A673 (cell line): ENCODE results near the gene MAPK8IP3. TPM values are rescaled to one million over a fixed set of nuclear protein-coding genes. Genes with fewer than 3 reads are reported as not detected.
"Not testable (repeated sequence)": the region's sequence is repeated elsewhere in the genome, so short reads cannot be mapped to it uniquely, and the experiment has no call there.

Source experiments
- BruUV-seq: library from RNA; stranded (reverse); fragments of 400-500 nt; replicated peaks from 2 replicates; lab custom pipeline; 2021; lab: Mats Ljungman, UMichigan
- CTCF ChIA-PET: fragments of 300-600 bp; sonication (Branson Sonifier 250); formaldehyde crosslinking; loops from one replicate; lab custom pipeline; 2022; ENCODE audit warnings: antibody characterized with exemption; lab: Charles Lee
- POLR2A ChIA-PET: fragments of 300-600 bp; sonication (Branson Sonifier 250); formaldehyde crosslinking; loops from one replicate; lab custom pipeline; 2022; ENCODE audit warnings: antibody characterized with exemption; ENCODE audit not compliant: low non-redundant PET; lab: Charles Lee
- DNase-seq: peaks from one replicate; pipeline ENCODE4 v3.0.0-alpha.2; 2015; ENCODE audit warnings: low spot score
- H3K27ac ChIP-seq: fragments of 200-600 bp; sonication (generic); 2 replicates; pipeline ENCODE4 v1.5.1; 2016; ENCODE audit warnings: mixed run types, low read depth, mild to moderate bottlenecking, mixed read lengths, antibody characterized with exemption, low read length; ENCODE audit not compliant: poor library complexity, severe bottlenecking
- H3K27me3 ChIP-seq: fragments of 200-600 bp; sonication (generic); replicated peaks from 2 replicates; pipeline ENCODE4 v1.6.1; 2017; ENCODE audit warnings: mixed run types, low read depth, mild to moderate bottlenecking, mixed read lengths, antibody characterized with exemption, low read length; ENCODE audit not compliant: insufficient read depth, poor library complexity
- H3K36me3 ChIP-seq: fragments of 200-600 bp; sonication (generic); 2 replicates; pipeline ENCODE4 v1.6.1; 2016; ENCODE audit warnings: mixed run types, mild to moderate bottlenecking, mixed read lengths, antibody characterized with exemption, low read length; ENCODE audit not compliant: insufficient read depth, poor library complexity, severe bottlenecking
- H3K4me1 ChIP-seq: fragments of 200-600 bp; sonication (generic); 2 replicates; pipeline ENCODE4 v1.6.1; 2017; ENCODE audit warnings: mixed run types, mild to moderate bottlenecking, mixed read lengths, antibody characterized with exemption, low read length; ENCODE audit not compliant: insufficient read depth, poor library complexity, severe bottlenecking
- H3K4me3 ChIP-seq: fragments of 200-600 bp; sonication (generic); 2 replicates; pipeline ENCODE4 v1.5.1; 2016; ENCODE audit warnings: low read depth, mixed run types, mild to moderate bottlenecking, mixed read lengths, low read length; ENCODE audit not compliant: poor library complexity, severe bottlenecking
- H3K9me3 ChIP-seq: fragments of 200-600 bp; sonication (generic); 2 replicates; pipeline ENCODE4 v1.6.1; 2016; ENCODE audit warnings: mixed run types, low read depth, mild to moderate bottlenecking, mixed read lengths, antibody characterized with exemption, low read length; ENCODE audit not compliant: poor library complexity, severe bottlenecking
- CTCF ChIP-seq: fragments of 300-800, 200-600 bp; sonication (generic); conservative IDR thresholded peaks from 2 replicates; pipeline ENCODE4 v1.5.1; 2017; ENCODE audit warnings: low read depth, mild to moderate bottlenecking, antibody characterized with exemption, low read length, moderate library complexity, mixed read lengths
- EZH2 ChIP-seq: fragments of 200-600 bp; sonication (generic); IDR thresholded peaks from 2 replicates; pipeline ENCODE4 v1.6.1; 2017; ENCODE audit warnings: borderline replicate concordance, low read depth, mild to moderate bottlenecking, mixed read lengths, antibody characterized with exemption, low read length; ENCODE audit not compliant: poor library complexity, severe bottlenecking
- intact Hi-C: fragments of 100-400 bp; cut with micrococcal nuclease; formaldehyde crosslinking; loops from one replicate; pipeline ENCODE4 v1.10.0; 2022; ENCODE audit not compliant: unreplicated experiment
- total RNA-seq: library from RNA; stranded (reverse); gene quantifications from 2 replicates; pipeline ENCODE4 v1.2.3, GENCODE V29; 2021

Gene MAPK8IP3
- total RNA-seq, 1 experiment from 2014 or later: 69.2 TPM

DNA sequence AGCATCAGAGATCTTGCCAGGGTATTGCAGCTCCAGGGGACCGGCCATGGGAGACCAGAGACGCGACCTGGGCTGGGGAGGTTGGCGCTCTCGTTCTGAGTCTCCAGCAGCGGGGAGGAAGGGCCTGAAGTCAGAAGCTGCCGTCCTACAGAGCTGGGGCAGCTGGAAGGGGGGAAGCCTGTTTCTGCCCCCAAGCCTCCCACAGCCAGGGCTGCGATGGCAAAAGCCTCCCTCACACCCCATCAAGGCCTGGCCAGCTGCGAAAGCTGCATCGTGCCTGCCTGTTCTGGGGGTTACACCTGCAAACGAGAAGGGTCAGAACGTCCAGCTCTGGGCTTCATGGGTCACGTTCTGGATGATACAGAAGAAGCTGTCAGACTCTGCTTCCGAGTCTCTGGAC, 26.1 kb downstream of the MAPK8IP3 start:
- Histone ChIP-seq H3K27ac (no peak overlapping the region), H3K9me3 (no peaks in the 10 kb centered on the region), H3K4me1 (no peaks in the 10 kb centered on the region), H3K4me3 (no peak overlapping the region), H3K36me3 (peaks cover 11% of the 10 kb centered on the region), H3K27me3 (no peaks in the 10 kb centered on the region)
- intact Hi-C loops: no loop called here
- TF ChIP-seq EZH2: no peak
- TF ChIP-seq CTCF: no peak
- CTCF ChIA-PET: no interaction called here
- POLR2A ChIA-PET: no interaction called here
- BruUV-seq: no TSS peak
- DNase-seq: no peak

GRCh38 chr16:1732551-1732987, 26.6 kb downstream of the MAPK8IP3 start:
- H3K4me1 ChIP-seq, BruUV-seq, CTCF ChIA-PET, H3K27ac ChIP-seq, POLR2A ChIA-PET, intact Hi-C loops, H3K9me3 ChIP-seq, DNase-seq, H3K4me3 ChIP-seq, H3K27me3 ChIP-seq: not testable (repeated sequence)
- H3K36me3 ChIP-seq: peaks cover 11% of the 10 kb centered on the region

GRCh38 chr16:1734123-1734522, 28.1 kb downstream of the MAPK8IP3 start:
- ChIA-PET POLR2A (no interaction called here), CTCF (no interaction called here)
- H3K9me3 ChIP-seq: peaks cover 6% of the 10 kb centered on the region
- BruUV-seq: no TSS peak
- H3K27ac ChIP-seq: no peak overlapping the region
- TF ChIP-seq CTCF (no peak), EZH2 (no peak)
- H3K27me3 ChIP-seq: no peaks in the 10 kb centered on the region
- no peak overlapping the region for H3K4me3 ChIP-seq
- no peak for DNase-seq
- H3K4me1 ChIP-seq: no peaks in the 10 kb centered on the region
- H3K36me3 ChIP-seq: peaks cover 8% of the 10 kb centered on the region
- intact Hi-C loops: no loop called here

- no peaks in the 10 kb centered on the region for H3K4me1 ChIP-seq
- peaks cover 6% of the 10 kb centered on the region for H3K9me3 ChIP-seq
- DNase-seq: no peak
- no peaks in the 10 kb centered on the region for H3K27me3 ChIP-seq
- intact Hi-C loops: no loop called here
- POLR2A ChIA-PET: no interaction called here
- peaks cover 8% of the 10 kb centered on the region for H3K36me3 ChIP-seq
- TF ChIP-seq CTCF: no peak
- no peak for TF ChIP-seq EZH2
- CTCF ChIA-PET: no interaction called here
- no peak overlapping the region for H3K27ac ChIP-seq
- H3K4me3 ChIP-seq: no peak overlapping the region
- no TSS peak for BruUV-seq
These were observed 28.8 kb downstream of the MAPK8IP3 start for GRCh38 chr16:1734816-1735215.
